Loucy (cell line): ENCODE results near the gene EFR3B.

Experiments
- H2AFZ ChIP-seq: fragments of 200-600 bp; sonication (generic); 2 replicates; pipeline ENCODE4 v1.6.0; 2016; ENCODE audit warnings: antibody characterized with exemption, mild to moderate bottlenecking, low read length, moderate library complexity
- H3F3A ChIP-seq: fragments of 200-600 bp; 2 replicates; pipeline ENCODE4 v1.6.0; 2016; ENCODE audit warnings: antibody characterized with exemption, low read depth, mild to moderate bottlenecking
- H3K27me3 ChIP-seq: fragments of 200-600 bp; sonication (generic); 2 replicates; pipeline ENCODE4 v1.6.1; 2014; ENCODE audit warnings: low read length, mild to moderate bottlenecking; ENCODE audit not compliant: insufficient read depth, poor library complexity, severe bottlenecking
- H3K36me3 ChIP-seq: fragments of 200-600 bp; sonication (generic); 2 replicates; pipeline ENCODE4 v1.6.1; 2016; ENCODE audit warnings: low read length; ENCODE audit not compliant: insufficient read depth
- H3K4me1 ChIP-seq: fragments of 200-600 bp; sonication (generic); 2 replicates; pipeline ENCODE4 v1.5.1; 2014; ENCODE audit warnings: low read length, mild to moderate bottlenecking; ENCODE audit not compliant: insufficient read depth, poor library complexity, severe bottlenecking
- H3K4me2 ChIP-seq: fragments of 200-600 bp; sonication (generic); 2 replicates; pipeline ENCODE4 v1.6.0; 2014; ENCODE audit warnings: antibody characterized with exemption, low read length, low read depth, mild to moderate bottlenecking; ENCODE audit not compliant: poor library complexity, severe bottlenecking
- H3K4me3 ChIP-seq: fragments of 200-600 bp; sonication (generic); 2 replicates; pipeline ENCODE4 v1.5.1; 2014; ENCODE audit warnings: low read length, mild to moderate bottlenecking, mixed read lengths; ENCODE audit not compliant: poor library complexity, severe bottlenecking
- H3K79me2 ChIP-seq: fragments of 200-600 bp; sonication (generic); 2 replicates; pipeline ENCODE4 v1.6.1; 2014; ENCODE audit warnings: low read length; ENCODE audit not compliant: insufficient read depth
- H3K9ac ChIP-seq: fragments of 200-600 bp; sonication (generic); 2 replicates; pipeline ENCODE4 v1.6.0; 2014; ENCODE audit warnings: mild to moderate bottlenecking, low read depth, low read length, moderate library complexity; ENCODE audit not compliant: poor library complexity, severe bottlenecking
- H3K9me2 ChIP-seq: fragments of 200-600 bp; sonication (generic); replicated peaks from 2 replicates; pipeline ENCODE4 v1.6.1; 2016; ENCODE audit warnings: low read depth, low read length, mixed read lengths
- H3K9me3 ChIP-seq: fragments of 200-600 bp; sonication (generic); 2 replicates; pipeline ENCODE4 v1.6.1; 2014; ENCODE audit warnings: mild to moderate bottlenecking, antibody characterized with exemption, low read length, low read depth; ENCODE audit not compliant: insufficient read depth
- H4K20me1 ChIP-seq: fragments of 200-600 bp; sonication (generic); 2 replicates; pipeline ENCODE4 v1.6.0; 2014; ENCODE audit warnings: antibody characterized with exemption, low read length, mild to moderate bottlenecking; ENCODE audit not compliant: insufficient read depth, poor library complexity, severe bottlenecking
- CTCF ChIP-seq: fragments of 200-600 bp; sonication (generic); conservative IDR thresholded peaks from 2 replicates; pipeline ENCODE4 v1.5.1; 2014; ENCODE audit warnings: mild to moderate bottlenecking, antibody characterized with exemption, low read length
- EZH2phosphoT487 ChIP-seq: fragments of 200-600 bp; IDR thresholded peaks from 2 replicates; pipeline ENCODE4 v1.6.1; 2018; ENCODE audit warnings: antibody characterized with exemption, mild to moderate bottlenecking, moderate library complexity, borderline replicate concordance

The EFR3B gene

GRCh38 chr2:25165992-25166875 lies 124.4 kb downstream of the EFR3B start:
- Histone ChIP-seq H3K4me3 (no peak overlapping the region), H3K9ac (no peak overlapping the region), H3K27me3 (no peaks in the 10 kb centered on the region), H3K9me2 (no peaks in the 10 kb centered on the region), H3K79me2 (no peaks in the 10 kb centered on the region), H3K4me1 (no peaks in the 10 kb centered on the region), H3F3A (no peaks in the 10 kb centered on the region), H2AFZ (peak overlapping the region; percentile 39), H4K20me1 (no peaks in the 10 kb centered on the region), H3K4me2 (no peak overlapping the region), H3K9me3 (no peaks in the 10 kb centered on the region), H3K36me3 (no peaks in the 10 kb centered on the region)
- TF ChIP-seq EZH2phosphoT487, result no peak
- peak; percentile 84 for TF ChIP-seq CTCF

GRCh38 chr2:25168256-25169072 lies 126.6 kb downstream of the EFR3B start, which contains the start of gene POMC:
TSS of gene POMC (minus strand) at chr2:25168580. CDS start at chr2:25164772, 3,808 bp downstream.
- Histone ChIP-seq H3K4me3 (no peak within 1 kb of the TSS), H3K4me1 (no peaks in the 10 kb centered on the region), H3K4me2 (no peak within 1 kb of the TSS)

DNA sequence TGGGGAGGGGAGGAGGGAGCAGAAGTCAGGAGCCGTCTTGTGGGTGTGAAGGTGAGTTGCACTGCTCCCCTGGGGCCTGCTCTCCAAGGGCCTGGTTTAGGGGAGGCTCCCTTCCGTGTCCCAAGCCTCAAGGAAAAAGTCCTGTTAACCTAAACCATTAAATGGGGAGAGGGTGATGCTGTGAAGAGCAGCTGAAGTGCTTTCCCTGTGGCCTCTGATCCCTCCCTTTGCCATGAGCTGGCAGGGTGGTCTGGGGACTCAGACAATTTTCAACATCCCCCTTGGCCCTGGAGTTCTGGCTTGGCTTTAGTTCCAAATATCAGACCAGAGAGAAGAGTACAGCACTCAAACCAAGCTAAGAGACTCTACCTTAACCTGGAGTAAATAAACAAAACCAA lies 127.2 kb downstream of the EFR3B start:
- Histone ChIP-seq H3F3A (no peaks in the 10 kb centered on the region), H3K9ac (no peak overlapping the region), H3K4me1 (no peaks in the 10 kb centered on the region), H4K20me1 (no peaks in the 10 kb centered on the region), H3K9me2 (no peaks in the 10 kb centered on the region), H3K9me3 (no peaks in the 10 kb centered on the region), H3K36me3 (no peaks in the 10 kb centered on the region), H3K4me2 (no peak overlapping the region), H3K27me3 (no peaks in the 10 kb centered on the region), H2AFZ (no peak overlapping the region), H3K79me2 (no peaks in the 10 kb centered on the region), H3K4me3 (no peak overlapping the region)
- no peak for TF ChIP-seq EZH2phosphoT487
- no peak for TF ChIP-seq CTCF

More at GRCh38 chr2:25168256-25169072, 126.6 kb downstream of the EFR3B start, which contains the start of gene POMC:
- H3K36me3 ChIP-seq, result no peaks in the 10 kb centered on the region
- no peaks in the 10 kb centered on the region for H3K79me2 ChIP-seq
- H3F3A ChIP-seq, result no peaks in the 10 kb centered on the region
- TF ChIP-seq CTCF, result no peak
- no peak for TF ChIP-seq EZH2phosphoT487
- no peaks in the 10 kb centered on the region for H3K9me2 ChIP-seq
- H4K20me1 ChIP-seq, result no peaks in the 10 kb centered on the region
- no peaks in the 10 kb centered on the region for H3K9me3 ChIP-seq
- no peak within 1 kb of the TSS for H2AFZ ChIP-seq
- no peak within 1 kb of the TSS for H3K9ac ChIP-seq
- no peaks in the 10 kb centered on the region for H3K27me3 ChIP-seq
